Measurements from ENCODE around the gene ZNF845.

DNA sequence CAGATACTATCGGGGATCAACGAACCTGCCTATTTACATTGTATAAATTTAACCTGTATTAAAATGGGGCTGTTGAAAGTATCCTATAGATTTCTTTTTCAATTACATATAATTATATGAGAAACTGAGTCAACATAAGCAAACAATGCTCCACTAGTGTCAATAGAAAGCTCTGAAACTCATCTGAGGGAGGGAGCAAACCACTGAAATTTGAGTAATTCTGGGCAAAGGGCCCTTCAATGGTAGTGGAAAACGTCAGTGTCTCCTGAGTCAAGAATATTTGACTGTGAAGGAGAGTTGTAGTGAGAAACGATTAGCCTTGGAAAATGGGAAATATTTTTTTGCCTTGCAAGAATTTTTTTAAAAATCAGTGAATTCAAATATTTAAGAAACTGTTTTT lies 48.5 kb upstream of the ZNF845 start:
- TF ChIP-seq CTCF (IDR thresholded peaks at IDR 0.05), result no peak
- TF ChIP-seq POLR2AphosphoS5 (IDR thresholded peaks at IDR 0.05; ENCODE audit: insufficient read depth in 1 of 2, low read depth in 1 of 2), result no peak

Measured in vagina (tissue), 2 donors.